Fibroblast of gingiva (primary cell): Measurements from ENCODE around the gene FAM219A.
A peak's percentile ranks its signal among the peaks of the same experiment; 100 is the strongest.

Experiments
- DNase-seq: peaks from one replicate; pipeline ENCODE4 v3.0.0-alpha.2; 2011; ENCODE audit warnings: low read depth

The FAM219A gene

DNA sequence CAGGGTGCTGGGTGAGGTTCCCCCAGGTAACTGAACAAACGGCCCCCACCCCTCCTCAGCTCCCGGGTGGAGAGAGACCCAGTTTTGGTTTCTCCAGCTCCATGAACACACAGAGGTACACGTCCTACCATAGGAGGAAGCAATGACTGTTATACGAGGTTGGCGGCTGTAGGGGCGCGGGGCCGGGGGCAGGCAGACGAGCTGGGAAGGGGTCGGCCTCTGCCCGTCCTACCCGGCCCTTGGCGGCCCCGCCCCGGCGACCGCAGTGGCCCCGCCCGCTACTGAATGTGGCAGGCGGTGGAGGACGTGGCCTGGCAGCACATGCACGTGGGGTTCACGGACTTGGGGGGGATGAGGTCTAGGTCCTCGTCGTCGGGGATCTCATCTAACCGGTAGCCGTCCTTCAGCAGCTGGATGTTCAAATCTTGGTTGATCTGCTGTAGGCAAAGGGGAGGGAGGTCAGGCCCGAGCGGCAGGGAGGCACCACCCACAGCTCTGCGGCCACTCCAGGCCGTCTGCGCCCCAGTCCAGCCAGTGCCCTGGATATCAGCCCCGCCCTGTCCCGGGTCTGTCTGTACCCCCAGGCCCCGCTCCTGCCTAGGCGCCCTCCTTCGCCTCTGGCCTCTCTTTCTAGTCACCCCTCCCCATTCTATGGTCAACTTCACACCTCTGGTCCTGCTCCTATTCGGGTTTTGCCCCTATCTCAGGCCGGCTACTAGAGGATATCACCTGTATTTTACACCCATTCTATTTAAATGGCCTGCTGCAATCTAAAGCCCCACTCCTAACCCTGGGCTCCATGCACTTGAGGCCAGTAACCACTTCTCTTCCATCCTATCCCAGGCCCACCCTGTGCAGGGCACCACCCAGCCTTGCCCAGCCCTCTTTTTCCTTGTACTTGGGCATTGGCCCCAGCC lies 57.4 kb downstream of the FAM219A start:
- no peak for DNase-seq

DNA sequence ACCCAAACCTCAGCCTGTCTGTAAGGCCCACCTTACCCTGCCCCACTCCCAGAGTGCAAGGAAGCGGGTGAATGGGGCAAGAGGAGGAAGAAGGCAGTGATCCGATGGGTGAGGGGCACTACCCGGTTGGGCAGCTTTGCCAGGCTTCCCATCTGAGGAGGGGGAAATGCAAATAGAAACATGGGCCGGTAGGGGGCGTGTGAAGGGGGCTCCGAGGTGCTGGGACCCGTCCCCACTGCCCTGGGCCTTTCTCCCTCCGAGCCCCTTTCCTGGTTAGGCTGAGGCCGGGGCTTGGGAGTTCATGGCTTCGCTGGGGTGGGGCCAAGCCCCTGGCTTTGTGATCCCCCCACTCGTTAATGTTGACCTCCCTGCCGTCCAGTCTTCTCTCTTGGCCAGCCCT lies 58.1 kb downstream of the FAM219A start:
- DNase-seq = no peak

DNA sequence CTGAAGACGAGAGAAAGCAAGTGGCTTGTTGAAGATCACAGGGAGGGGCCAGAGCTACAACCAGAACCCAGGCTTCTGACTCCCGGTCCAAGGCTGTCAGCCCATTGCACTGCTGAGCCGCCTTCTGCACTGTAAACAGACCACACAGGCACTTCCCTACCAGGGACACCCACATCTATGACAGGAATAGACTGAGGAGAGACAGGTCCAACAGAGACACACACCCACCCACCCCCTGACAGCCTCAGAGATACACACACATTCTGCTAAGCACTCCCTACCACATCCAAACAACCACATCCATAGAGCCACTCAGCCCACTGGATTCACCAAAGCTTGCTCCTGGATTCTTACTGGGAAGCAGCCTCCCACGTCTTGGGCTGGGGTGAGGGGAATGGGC lies 58.6 kb downstream of the FAM219A start:
- DNase-seq = no peak

- no peak for DNase-seq
Measured at GRCh38 chr9:34398875-34399274, 59.5 kb downstream of the FAM219A start.

- no peak for DNase-seq
Measured at GRCh38 chr9:34396276-34397214, 61.8 kb downstream of the FAM219A start.

GRCh38 chr9:34392511-34392910 lies 65.9 kb downstream of the FAM219A start:
- DNase-seq = no peak

GRCh38 chr9:34387239-34387638 lies 71.1 kb downstream of the FAM219A start:
- DNase-seq = no peak

GRCh38 chr9:34386656-34387055 lies 71.7 kb downstream of the FAM219A start:
- DNase-seq = no peak

DNA sequence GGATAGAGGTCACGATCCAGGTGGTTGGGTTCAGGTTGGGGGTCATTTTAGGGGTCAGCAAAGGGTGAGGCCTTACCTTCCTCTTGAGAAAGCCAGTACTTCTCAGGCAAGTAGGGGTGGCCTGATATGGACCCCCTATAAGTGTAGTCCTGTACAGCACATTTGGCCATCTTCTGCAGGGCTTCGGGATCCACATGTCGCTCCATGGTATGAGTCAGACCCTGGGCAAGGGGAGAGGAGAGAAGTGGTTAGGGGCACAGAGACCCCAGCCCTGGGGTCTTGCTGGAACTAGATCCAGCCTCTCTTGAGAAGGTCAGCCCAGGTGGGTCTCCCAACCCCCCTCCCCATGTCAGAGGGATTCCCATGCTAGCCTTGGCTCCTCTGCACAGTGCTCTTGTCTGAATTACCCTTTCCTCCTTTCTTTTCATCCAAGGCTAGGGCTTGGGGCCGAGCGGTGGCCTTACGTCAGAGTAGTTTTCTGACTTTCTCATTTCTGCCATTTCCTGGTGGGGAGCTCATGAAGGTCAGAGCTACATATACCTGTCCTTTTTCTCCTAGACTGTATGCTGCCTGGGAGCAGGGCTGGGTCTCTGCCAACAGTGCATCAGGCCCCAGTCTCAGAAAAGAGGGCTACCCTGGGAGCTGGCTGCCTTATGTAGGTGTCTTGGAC lies 72.7 kb downstream of the FAM219A start:
- DNase-seq = no peak

GRCh38 chr9:34384368-34385165 lies 73.8 kb downstream of the FAM219A start:
- peak; percentile 54 for DNase-seq

DNA sequence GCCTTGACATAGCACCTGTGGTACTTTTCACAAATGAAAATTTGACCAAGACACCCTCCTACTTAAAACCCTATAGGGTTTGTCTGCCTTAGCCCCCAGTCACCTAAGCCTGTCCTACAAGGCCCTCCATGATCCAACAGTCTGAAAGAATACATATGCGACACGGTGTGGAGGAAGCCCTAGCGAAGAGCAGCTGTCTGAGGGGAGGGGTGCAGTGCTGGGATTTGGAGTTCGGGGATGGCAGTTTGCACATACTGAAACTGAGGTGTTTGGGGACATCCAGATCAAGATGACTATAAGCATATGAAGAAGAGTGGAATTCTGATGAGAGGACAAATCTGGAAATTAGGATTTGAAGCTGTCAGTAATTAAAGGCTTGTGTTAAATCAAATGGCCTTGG lies 74.5 kb downstream of the FAM219A start:
- no peak for DNase-seq

GRCh38 chr9:34382879-34383278 lies 75.5 kb downstream of the FAM219A start:
- no peak for DNase-seq

GRCh38 chr9:34382054-34382453 lies 76.3 kb downstream of the FAM219A start:
- no peak for DNase-seq

DNA sequence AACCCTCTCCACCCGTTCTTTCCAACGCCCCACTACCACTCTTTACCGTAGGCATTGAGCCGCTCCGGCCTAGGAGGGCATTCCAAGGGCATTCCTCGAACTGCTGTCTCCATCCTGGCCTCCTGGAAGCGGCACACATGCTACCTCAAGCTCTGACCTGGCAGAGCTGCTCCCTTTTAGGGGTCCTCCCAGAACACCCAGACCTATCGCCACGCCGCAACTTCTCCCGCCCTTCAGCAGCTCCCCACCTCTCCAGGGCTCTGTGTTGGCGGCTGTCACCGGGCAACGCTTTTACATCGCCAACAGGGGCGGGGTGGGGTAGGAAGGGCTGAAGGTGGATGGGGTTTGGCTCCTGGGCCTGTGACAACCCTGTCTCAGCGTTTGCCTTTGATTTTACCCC lies 77.0 kb downstream of the FAM219A start:
- no peak for DNase-seq

DNA sequence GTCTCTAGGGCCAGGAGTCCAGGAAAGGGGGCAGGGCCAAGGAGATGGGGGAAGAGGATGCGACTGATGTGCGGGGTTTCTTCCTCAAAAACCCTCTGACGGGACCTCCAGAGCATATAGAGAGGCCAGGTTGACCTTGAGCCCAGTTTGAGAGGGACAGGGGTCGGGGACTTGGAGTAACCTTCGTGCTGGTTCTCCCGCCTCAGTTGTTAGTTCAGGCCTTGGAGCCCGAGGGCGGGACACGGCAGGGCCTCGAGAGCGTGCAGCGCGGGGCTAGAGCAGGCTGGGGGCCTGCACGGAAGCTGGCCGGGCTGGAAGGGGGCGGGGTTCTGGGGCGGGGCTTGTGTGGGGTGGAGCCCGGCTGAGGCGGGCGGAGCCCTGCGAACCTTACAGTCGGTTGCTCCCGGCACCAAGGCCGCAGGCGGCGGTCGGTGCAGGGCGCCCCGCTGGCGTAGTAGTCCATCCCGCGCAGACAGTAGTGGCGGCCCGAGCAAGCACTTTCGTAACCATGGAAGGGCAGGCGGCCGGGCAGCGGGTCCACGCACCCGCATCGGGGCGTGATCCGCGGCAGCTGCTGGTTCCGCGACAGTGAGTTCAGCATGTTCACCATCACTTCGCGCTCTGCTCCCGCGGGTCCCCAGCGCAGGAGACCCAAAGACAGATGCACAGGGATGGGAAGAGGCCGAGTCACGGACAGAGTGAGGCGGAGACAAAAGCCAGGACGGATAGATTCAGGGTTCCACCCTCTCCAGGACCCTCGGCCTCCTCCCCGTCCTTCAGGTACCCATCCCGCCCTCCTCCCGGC lies 77.7 kb downstream of the FAM219A start:
- DNase-seq = peak; percentile 69

GRCh38 chr9:34380034-34380510 lies 78.3 kb downstream of the FAM219A start:
- no peak for DNase-seq

GRCh38 chr9:34379334-34380033 lies 78.9 kb downstream of the FAM219A start:
- peak; percentile 65 for DNase-seq

DNA sequence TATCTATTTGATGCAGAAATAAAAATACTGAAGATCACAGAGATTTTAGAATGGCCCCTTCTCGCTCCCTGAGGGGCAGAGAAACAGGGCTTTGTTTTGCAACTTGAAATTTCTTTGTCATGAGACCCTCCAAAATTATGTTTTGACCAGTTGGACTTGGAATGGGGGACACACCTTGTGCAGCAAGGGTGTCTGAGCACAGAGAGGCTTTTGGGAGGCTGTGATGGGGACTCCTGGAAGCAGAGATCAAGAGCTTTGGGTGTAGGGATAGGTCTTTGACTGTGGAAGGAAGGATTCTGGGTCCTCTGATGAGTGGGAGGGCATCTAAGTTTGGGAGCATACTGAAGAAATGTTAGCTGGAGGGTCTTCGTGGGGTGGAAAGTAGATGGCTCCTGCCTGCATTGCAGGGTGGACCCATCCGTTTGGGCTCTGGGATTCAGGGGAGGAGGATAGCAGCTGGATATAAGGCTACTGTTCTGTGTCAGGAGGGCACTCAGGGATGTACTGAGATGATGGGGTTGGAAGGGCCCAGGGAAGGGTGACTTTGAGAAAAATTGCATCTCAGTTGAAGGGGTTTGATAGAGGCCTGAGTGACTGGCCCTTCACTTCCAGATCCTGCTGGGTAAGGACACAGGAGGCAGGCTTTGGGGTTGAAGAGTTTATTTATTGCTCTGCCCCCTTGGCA lies 79.9 kb downstream of the FAM219A start:
- no peak for DNase-seq

- no peak for DNase-seq
Measured at GRCh38 chr9:34377404-34377746, 81.0 kb downstream of the FAM219A start.
